HG03571 (cell line): Measurements from ENCODE around the gene SF3A2.

Source experiments
- ATAC-seq: cut with Tn5 transposase; IDR thresholded peaks from one replicate; pipeline ENCODE4 v1.9.1; 2021; ENCODE audit not compliant: unreplicated experiment

The SF3A2 gene

DNA sequence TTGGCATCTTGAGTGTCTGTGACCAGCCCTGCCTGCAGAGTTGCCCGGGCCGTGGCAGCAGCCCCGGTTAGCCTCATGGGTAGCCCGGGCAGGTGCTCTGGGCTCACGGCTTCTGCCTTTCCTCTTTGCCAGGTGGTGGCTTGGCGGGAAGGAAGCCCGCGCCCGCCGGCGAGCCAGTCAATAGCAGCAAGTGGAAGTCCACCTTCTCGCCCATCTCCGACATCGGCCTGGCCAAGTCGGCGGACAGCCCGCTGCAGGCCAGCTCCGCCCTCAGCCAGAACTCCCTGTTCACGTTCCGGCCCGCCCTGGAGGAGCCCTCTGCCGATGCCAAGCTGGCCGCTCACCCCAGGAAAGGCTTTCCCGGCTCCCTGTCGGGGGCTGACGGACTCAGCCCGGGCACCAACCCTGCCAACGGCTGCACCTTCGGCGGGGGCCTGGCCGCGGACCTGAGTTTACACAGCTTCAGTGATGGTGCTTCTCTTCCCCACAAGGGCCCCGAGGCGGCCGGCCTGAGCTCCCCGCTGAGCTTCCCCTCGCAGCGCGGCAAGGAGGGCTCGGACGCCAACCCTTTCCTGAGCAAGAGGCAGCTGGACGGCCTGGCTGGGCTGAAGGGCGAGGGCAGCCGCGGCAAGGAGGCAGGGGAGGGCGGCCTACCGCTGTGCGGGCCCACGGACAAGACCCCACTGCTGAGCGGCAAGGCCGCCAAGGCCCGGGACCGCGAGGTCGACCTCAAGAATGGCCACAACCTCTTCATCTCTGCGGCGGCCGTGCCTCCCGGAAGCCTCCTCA is 10.4 kb upstream of the SF3A2 start:
- ATAC-seq: no peak

GRCh38 chr19:2226840-2227360 is 9.7 kb upstream of the SF3A2 start:
- ATAC-seq: no peak

DNA sequence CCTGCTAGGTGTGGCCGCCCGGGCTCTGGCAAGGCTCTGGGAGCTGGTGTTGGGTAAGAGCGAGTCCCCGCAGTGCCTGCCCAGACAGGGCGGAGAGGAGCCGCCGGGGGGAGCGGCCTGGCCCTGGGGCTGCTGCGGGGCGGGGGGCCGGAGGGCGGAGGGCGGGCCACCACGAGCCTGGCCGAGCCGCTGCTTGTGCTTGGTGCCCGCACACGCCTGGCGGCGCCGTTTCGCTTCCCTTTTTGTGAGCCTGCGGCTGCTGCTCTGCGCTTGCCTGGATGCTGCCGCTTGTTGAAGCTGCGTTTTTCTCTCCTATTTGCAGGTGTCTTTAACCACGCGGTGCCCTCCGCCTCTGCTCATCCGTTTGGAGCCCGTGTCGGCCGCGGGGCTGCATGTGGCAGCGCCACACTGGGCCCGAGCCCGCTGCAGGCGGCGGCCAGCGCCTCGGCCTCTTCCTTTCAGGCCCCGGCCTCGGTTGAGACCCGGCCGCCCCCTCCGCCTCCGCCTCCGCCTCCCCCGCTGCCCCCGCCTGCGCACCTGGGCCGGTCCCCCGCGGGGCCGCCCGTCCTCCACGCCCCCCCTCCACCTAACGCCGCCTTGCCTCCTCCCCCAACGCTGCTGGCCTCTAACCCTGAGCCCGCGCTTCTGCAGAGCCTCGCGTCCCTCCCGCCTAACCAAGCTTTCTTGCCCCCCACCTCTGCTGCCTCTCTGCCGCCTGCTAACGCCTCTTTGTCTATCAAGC is 9.0 kb upstream of the SF3A2 start:
- ATAC-seq: no peak

DNA sequence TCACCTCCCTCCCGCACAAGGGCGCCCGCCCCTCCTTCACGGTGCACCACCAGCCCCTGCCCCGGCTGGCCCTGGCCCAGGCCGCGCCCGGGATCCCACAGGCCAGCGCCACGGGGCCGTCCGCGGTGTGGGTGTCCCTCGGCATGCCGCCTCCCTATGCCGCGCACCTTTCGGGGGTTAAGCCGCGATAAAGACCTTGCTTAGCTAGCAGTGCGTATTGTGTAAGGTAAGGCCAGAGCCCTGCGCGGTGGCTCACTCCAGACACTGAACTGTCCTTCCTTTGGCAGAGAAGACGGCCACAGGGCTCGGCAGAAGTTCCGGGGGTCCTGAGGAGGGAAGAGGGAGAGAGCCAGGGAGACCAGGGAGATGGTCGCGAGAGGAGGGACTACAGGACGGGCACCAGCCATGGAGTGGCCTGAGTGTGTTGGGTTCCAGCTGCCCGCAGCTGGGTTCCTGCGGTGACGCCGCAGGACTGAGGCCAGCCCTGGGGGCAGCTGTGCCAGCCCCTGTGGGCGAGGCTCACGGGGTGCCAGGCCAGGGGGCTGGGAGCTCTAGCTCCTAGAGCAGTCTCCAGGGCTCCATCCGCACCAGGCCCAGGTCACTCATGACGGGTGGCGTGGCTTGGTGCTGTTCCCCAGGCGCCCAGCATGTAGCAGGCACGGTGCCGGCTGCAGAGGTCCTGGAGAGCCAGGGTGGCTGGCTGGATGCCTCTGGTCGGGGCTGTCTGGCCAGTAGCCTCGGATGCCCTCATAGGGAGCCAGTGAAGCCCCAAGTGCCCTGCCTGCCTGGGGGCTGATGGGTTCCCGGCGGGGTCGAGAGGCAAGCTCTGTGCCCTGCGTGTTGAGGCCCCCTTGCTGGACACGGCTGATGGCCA is 8.2 kb upstream of the SF3A2 start:
- ATAC-seq: no peak

DNA sequence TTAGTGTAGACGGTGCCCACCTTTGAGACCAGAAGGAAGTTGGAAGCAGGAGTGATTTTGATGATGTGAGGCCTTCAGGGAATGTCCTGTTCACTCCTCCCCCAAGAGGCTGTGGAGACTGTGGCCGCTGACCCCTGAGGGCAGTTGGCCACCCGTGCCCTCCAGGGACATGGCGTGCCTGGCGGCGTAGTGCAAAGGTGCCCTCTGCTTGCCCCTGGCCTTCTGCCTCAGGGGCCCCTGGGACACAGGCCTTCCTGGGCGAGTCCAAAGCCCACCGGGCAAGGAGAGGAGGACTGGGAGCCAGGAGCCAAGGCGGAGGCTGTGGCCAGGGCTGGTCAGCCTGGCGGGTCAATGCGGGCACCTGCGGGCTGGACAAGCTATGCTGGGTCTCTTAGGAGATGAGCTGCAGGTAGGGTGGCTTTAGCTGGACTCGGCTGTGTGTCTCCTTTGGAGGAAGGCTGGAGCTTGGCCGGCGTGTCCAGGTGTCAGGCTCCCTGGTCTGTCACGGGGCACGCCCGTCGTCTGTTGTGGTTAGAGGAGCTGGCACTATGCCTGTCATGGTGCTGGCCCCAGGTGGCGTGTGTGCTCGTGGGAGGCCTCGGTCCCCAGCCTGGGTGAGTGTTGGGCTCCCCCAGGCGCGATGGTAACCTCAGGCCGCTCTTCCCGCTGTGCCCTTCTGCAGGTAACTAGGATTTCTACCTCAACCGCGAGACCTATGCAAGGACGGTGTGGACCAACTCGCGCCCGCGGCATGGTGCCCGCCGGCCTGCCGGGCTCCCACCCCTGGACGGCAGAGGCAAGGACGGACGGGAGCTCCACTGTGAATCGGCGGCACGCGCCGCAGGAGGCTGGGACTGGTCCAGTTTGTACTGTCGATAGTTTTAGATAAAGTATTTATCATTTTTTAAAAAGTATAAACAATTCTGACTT is 7.3 kb upstream of the SF3A2 start:
- ATAC-seq: no peak

GRCh38 chr19:2230033-2230531 is 6.5 kb upstream of the SF3A2 start:
- no peak for ATAC-seq

GRCh38 chr19:2230807-2231533 is 5.7 kb upstream of the SF3A2 start:
- no peak for ATAC-seq

- no peak for ATAC-seq
Observed at GRCh38 chr19:2231621-2232221, 4.9 kb upstream of the SF3A2 start.

GRCh38 chr19:2232286-2233151 is 4.1 kb upstream of the SF3A2 start:
- no peak for ATAC-seq

DNA sequence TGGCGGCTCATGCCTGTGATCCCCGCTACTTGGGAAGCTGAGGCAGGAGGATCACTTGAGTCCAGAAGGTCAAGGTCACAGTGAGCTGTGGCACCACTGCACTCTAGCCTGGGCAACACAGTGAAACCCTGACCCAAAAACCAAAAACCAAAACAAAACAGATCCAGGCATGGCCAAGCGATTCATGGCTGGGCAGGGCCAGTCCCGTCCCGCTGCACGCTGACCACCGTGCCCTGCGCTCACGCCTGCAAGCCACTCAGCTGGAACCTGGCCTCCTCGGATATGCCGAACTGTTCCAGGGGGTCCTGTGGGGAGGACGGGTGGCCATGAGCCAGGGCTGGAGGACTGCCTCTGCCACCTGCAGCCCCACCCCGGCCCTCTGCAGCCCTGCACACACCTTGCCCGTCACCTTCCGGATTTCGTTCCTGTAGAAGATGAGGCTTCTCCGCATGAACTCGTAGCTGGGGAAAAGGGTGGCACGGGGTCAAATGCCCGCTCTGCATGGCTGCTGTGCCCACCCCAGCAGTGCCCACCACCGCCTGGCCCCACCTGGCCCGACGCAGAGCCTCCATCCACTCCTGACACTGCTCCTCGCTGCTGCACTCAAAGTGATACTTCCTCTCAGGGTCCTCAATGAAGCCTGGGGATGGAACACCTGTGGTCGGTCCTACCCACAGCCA is 2.9 kb upstream of the SF3A2 start:
- ATAC-seq: no peak

GRCh38 chr19:2234996-2235380 is 1.6 kb upstream of the SF3A2 start:
- ATAC-seq: no peak

DNA sequence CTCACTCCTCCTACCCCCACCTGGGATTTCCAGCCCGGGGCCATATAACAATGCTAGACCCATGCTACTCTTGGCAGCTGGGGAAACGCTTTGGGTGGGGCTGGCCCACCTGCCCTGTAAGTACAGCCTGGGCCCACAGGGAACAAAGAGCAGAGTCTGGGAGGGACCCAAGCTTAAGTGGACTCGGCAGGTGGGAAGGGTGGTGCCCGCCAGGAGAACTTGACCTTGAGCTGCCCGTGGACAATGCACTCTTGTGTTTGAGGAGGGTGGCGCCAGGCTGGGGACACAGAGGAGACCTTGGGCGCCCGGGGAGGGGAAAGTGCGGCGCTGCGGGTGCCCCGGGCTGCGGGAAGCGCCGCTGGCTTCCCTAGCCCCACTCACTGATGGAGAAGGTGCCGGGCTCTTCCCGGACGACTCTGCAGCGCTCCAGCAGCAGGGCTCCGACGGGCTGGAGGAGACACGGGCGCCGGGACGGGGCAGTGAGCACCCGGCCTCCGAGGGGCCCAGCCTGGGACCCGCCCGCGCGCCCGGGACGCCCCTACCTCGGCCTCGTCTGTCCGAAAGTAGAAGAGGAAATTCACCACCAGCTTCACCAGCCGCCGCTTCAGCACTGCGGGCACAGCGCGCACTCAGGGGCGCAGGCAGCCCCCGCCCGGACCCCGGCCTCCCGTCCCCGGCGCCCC is 1.1 kb upstream of the SF3A2 start:
- peak; percentile 11 for ATAC-seq

GRCh38 chr19:2236064-2236313 is 635 bp upstream of the SF3A2 start:
- no peak for ATAC-seq

DNA sequence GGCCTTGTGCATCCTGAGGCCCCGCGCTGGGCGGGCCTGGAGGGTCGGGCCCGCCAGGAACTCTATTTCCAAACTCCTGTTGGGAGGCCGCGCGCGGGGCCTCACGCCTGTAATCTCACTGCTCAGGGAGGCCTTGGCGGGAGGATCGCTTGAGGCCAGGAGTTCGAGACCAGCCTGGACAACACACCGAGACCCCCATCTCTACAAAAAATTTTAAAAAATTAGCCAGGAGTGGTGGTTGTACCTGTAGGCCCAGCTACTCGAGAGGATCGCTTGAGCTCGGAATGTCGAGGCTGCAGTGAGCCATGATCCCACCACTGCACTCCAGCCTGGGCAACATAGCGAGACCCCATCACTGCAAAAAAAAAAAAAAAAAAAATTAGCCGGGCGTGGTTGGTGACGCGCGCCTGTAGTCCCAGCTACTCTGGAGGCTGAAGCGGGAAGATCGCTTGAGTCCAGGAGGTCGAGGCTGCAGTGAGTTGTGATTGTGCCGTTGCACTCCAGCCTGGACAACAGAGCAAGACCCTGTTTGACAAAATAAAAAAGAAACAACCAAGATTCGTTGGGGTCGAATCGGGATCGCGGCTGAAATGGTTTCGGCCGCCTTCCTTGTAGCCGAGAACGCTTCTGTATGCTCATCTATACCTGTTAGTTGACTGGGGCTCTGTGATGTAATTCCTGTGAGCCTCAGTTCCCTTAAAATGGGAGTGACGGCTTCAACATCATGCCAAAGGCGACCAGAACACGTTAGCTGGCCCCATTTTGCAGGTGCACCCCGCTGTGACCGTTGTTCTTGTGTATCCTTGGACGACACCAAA is 636 bp downstream of the SF3A2 start:
- no peak for ATAC-seq

DNA sequence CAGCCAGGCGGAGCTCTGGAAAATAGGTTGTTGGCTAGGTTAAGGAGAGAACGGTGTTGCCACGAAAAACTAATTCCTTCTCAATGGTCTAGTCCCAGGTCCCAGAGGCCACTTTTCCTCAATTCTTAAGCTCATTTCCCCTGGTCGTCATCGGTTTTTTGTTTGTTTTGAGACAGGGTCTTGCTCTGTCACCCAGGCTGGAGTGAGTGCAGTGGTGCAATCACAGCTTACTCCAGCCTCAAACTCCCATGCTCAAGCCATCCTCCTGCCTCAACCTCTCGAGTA is 1.2 kb downstream of the SF3A2 start:
- no peak for ATAC-seq

DNA sequence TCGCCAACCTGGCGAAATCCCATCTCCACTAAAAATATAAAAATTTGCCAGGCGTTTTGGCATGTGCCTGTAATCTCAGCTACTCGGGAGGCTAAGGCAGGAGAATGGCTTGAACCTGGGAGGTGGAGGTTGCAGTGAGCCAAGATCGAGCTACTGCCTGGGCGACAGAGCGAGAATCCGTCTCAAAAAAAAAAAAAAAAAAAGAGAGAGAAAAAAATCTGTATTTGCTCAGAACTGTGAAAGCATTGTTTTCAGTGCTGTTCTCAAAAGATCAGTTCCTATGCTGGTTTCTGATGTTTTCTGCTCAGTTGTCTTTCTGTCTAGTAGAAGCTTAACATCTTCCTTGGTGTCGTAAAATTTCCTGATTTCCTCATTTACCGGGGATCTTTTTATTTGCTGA is 2.5 kb downstream of the SF3A2 start:
- ATAC-seq: no peak
